NB4 (cell line): ENCODE results near the gene ZNF366.

Source experiments
- DNase-seq: peaks from one replicate; pipeline ENCODE4 v3.0.0; 2010; ENCODE audit warnings: low read depth
- H3K4me3 ChIP-seq: one replicate; pipeline ENCODE4 v1.5.1; 2011; ENCODE audit warnings: mild to moderate bottlenecking, low read depth, low read length, moderate library complexity
- CTCF ChIP-seq: IDR thresholded peaks from one replicate; pipeline ENCODE4 v1.5.1; 2012; ENCODE audit warnings: low read depth, low read length
- MAX ChIP-seq: IDR thresholded peaks from 2 replicates; pipeline ENCODE4 v1.6.1; 2011; ENCODE audit warnings: low read depth, low read length
- MYC ChIP-seq: IDR thresholded peaks from 2 replicates; pipeline ENCODE4 v1.6.1; 2011; ENCODE audit warnings: low read depth, low read length
- POLR2A ChIP-seq: IDR thresholded peaks from 2 replicates; pipeline ENCODE4 v1.6.1; 2011; ENCODE audit warnings: mild to moderate bottlenecking; ENCODE audit not compliant: insufficient read length; ENCODE audit errors: extremely low read depth

Gene ZNF366

GRCh38 chr5:72550595-72550994, 43.4 kb upstream of the ZNF366 start:
- TF ChIP-seq POLR2A (no peak), MAX (no peak), CTCF (no peak), MYC (no peak)
- H3K4me3 ChIP-seq: no peak overlapping the region
- no peak for DNase-seq

- no peak for DNase-seq
- TF ChIP-seq POLR2A: no peak
- no peak for TF ChIP-seq MAX
- TF ChIP-seq CTCF: no peak
- no peak for TF ChIP-seq MYC
- H3K4me3 ChIP-seq: no peak overlapping the region
Observed at GRCh38 chr5:72543811-72544210, 36.6 kb upstream of the ZNF366 start.

- DNase-seq: peak; percentile 66
- no peak for TF ChIP-seq MAX
- TF ChIP-seq POLR2A: no peak
- TF ChIP-seq MYC: no peak
- no peak for TF ChIP-seq CTCF
- H3K4me3 ChIP-seq: no peak overlapping the region
Observed at GRCh38 chr5:72543365-72543764, 36.2 kb upstream of the ZNF366 start.

- TF ChIP-seq MAX (no peak), POLR2A (no peak), MYC (no peak), CTCF (no peak)
- no peak for DNase-seq
- H3K4me3 ChIP-seq: no peak overlapping the region
Observed at GRCh38 chr5:72542695-72543094, 35.5 kb upstream of the ZNF366 start.

GRCh38 chr5:72541501-72542225, 34.5 kb upstream of the ZNF366 start:
- TF ChIP-seq POLR2A (no peak), MYC (no peak), MAX (no peak), CTCF (no peak)
- DNase-seq: no peak
- H3K4me3 ChIP-seq: no peak overlapping the region
